Stomach (tissue), 4 donors: ENCODE results near the gene ARHGAP10.

Source experiments
- CTCF ChIP-seq, 7 experiments: fragments of 450-650 bp in 4 of 7; fragments of 200-600 bp in 3 of 7; sonication (generic) in 3 of 7; IDR thresholded peaks; one replicate each; pipeline ENCODE4 v1.5.1; 2016 to 2019; ENCODE audit warnings: antibody characterized with exemption in 7 of 7, control low read depth in 2 of 7, mild to moderate bottlenecking in 1 of 7
- EP300 ChIP-seq: sonication (generic); formaldehyde crosslinking; IDR thresholded peaks from one replicate; pipeline ENCODE4 v1.6.1; 2017; ENCODE audit warnings: antibody characterized with exemption
- POLR2A ChIP-seq, 4 donors: fragments of 450-650 bp; IDR thresholded peaks; one replicate each; pipeline ENCODE4 v1.6.1; 2016; ENCODE audit warnings: antibody characterized with exemption in 4 of 4, control low read depth in 2 of 4, mild to moderate bottlenecking in 1 of 4, moderate library complexity in 1 of 4
- POLR2AphosphoS5 ChIP-seq, 3 donors: sonication (generic); formaldehyde crosslinking; IDR thresholded peaks; one replicate each; pipeline ENCODE4 v1.6.1; 2016; ENCODE audit warnings: antibody characterized with exemption in 3 of 3

GRCh38 chr4:147813973-147814372, 82.1 kb downstream of the ARHGAP10 start:
- TF ChIP-seq CTCF (IDR thresholded peaks at IDR 0.05) (no peak), POLR2AphosphoS5 (IDR thresholded peaks at IDR 0.05) (no peak), POLR2A (IDR thresholded peaks at IDR 0.05) (no peak), EP300 (no peak)
